ENCODE measurements around the gene FKBP5. TPM values are rescaled to one million over a fixed set of nuclear protein-coding genes. Genes with fewer than 3 reads are reported as not detected.
A peak's percentile ranks its signal among the peaks of the same experiment; 100 is the strongest.

Gene FKBP5
- total RNA-seq: 10 to 100 TPM; 65.5 to 65.6 TPM

DNA sequence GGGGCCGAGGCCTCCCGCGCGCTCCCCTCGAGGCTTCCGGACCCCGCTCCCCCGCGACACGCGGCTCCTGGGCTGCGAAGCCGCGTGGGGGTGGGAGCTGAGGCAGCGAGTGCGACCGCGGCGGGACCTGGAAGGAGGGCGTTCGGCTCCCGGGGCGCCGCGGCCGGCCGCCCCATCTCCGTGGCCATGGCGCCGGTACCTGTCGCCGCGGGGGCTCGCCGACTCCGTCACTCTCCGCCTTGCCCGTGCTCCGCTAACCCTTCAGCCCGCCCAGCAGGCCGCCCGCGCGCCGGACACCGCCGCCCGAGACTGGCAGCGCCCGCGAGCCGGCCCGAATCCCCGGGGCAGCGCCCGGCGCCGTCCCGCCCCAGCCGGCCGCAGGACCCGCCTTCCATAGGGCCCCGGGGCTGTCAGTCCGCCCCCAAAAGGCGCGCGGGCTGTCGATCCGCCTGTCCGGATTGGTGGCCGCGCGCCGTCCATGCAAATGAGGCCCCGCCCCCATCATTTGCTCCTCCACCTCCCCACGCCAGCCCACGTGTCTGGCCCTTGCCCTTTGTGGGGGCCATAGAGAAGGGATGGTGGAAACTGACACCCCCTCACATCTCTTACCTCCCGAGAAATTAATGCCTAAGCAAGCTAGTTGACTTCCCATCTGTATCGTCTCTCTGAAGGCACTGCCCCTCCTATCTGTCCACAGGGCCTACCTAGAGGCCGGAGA lies at the start of gene FKBP5:
Gene FKBP5, minus strand, starts transcription at position 311 of the 718 bp plus-strand sequence. CDS start 46,091 bp downstream, outside the sequence.

GRCh38 chr6:35736982-35737412 lies 48.3 kb upstream of the FKBP5 start, which contains the start of gene ARMC12:
ARMC12 (plus strand) TSS chr6:35737032; CDS start chr6:35737109, 77 bp downstream.

Small RNA genes within 50 kb of the gene (microRNA-seq; reads per million reads assigned to microRNA genes)
- 5.8 reads per million, percentile 32 among the genes with 10 or more reads in this experiment for gene MIR5690 (ENCODE audit: borderline microRNAs expressed, borderline replicate concordance)

Other genes starting within 250 kb of the FKBP5 start
- 10 to 100 TPM; 11.3 to 11.9 TPM for gene FANCE, start 236.6 kb downstream of the FKBP5 start, total RNA-seq
- 1,000 to 10,000 TPM; 2,065 to 2,105 TPM for gene RPL10A, start 220.5 kb downstream of the FKBP5 start, total RNA-seq
- gene TEAD3, start 191.8 kb downstream of the FKBP5 start, total RNA-seq: under 1 TPM; 0.08 to 0.14 TPM
- gene TULP1, start 176.0 kb downstream of the FKBP5 start, total RNA-seq: not detected
- 1 to 10 TPM; 1.3 to 1.7 TPM for gene ARMC12, start 48.1 kb upstream of the FKBP5 start, total RNA-seq
- gene CLPSL2, start 87.7 kb upstream of the FKBP5 start, total RNA-seq: not detected
- gene CLPSL1, start 92.1 kb upstream of the FKBP5 start, total RNA-seq: not detected
- not detected for gene CLPS, start 108.4 kb upstream of the FKBP5 start, total RNA-seq
- gene LHFPL5, start 116.4 kb upstream of the FKBP5 start, total RNA-seq: not detected
- gene SRPK1, start 232.2 kb upstream of the FKBP5 start, total RNA-seq: 10 to 100 TPM; 69.9 to 70.9 TPM

Data from activated naive CD4-positive, alpha-beta T cell treated with anti-CD3 and anti-CD28 coated beads, Interleukin-2, amount 10 ng/mL, durations not matched to agents 5 hours and 36 hours (primary cell).